HUES6 (cell line): ENCODE data around the gene SREBF2.

ENCODE experiments used
- H3K27ac ChIP-seq: 2 replicates; pipeline ENCODE4 v1.7.0; 2013; ENCODE audit warnings: low read depth, mild to moderate bottlenecking, low read length, inconsistent platforms
- H3K27me3 ChIP-seq: 2 replicates; pipeline ENCODE4 v1.6.1; 2013; ENCODE audit warnings: low read length; ENCODE audit not compliant: control insufficient read depth, insufficient read depth
- H3K36me3 ChIP-seq: 2 replicates; pipeline ENCODE4 v1.6.1; 2013; ENCODE audit warnings: low read length; ENCODE audit not compliant: control insufficient read depth, insufficient read depth
- H3K4me1 ChIP-seq: 2 replicates; pipeline ENCODE4 v1.6.1; 2013; ENCODE audit warnings: low read length; ENCODE audit not compliant: control insufficient read depth, insufficient read depth
- H3K4me3 ChIP-seq: 2 replicates; pipeline ENCODE4 v1.5.1; 2013; ENCODE audit warnings: low read depth, low read length
- H3K9ac ChIP-seq: one replicate; pipeline ENCODE4 v1.6.1; 2013; ENCODE audit warnings: mild to moderate bottlenecking, low read length
- H3K9me3 ChIP-seq: 2 replicates; pipeline ENCODE4 v1.6.1; 2013; ENCODE audit warnings: low read depth, low read length; ENCODE audit not compliant: control insufficient read depth, insufficient read depth

SREBF2 gene

DNA sequence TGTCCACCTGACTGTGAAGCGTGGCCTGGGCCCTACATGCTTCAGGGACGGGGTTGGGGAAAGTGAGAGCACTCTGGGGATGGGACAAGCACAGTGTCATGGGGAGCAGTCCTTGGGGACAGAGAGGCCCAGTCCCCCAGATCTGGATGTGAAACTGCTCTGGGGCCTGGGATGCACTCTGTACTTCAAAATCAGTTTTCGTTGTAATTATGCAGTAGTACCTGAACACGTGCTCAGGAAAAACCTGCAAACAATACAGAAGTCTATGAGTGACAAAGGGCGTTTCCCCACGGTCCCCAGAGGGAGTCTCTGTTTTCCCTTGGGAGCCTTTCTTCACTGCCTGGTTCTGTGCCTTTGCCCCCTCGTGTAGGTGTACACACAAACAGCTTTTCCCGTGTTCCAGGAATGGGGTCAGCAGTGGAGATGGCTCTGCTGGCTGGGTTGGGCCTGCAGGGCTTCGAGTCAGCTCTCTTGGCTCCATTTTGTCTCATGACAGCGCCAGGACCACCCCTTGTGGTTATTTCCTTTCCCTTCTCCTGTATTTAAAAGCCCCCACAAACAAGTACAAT is 98.9 kb downstream of the SREBF2 start:
- no peaks in the 10 kb centered on the region for H3K9me3 ChIP-seq
- H3K36me3 ChIP-seq, result peaks cover 8% of the 10 kb centered on the region
- peaks cover 11% of the 10 kb centered on the region for H3K27me3 ChIP-seq
- no peak overlapping the region for H3K27ac ChIP-seq
- no peak overlapping the region for H3K4me3 ChIP-seq
- peaks cover 10% of the 10 kb centered on the region for H3K4me1 ChIP-seq
- H3K9ac ChIP-seq, result no peak overlapping the region

DNA sequence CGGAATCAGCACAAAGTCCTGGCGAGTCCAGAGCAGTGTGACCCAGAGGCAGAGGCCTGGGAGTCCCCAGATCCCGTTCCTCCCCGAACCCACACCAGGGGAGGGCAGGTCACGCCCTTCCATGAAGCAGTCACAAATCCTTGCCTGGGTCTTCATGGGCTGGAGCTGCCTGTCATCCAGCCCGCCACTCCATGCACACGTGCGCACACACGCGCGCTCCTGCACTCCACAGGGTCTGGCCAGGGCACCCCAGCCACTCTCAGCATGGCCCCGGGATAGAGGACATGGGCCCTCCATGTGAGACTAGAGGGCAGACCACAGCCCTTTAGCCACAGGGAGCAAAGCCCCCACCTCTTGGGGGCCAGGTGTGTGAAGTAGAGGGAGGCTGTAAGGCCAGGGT is 99.4 kb downstream of the SREBF2 start:
- H3K27ac ChIP-seq, result no peak overlapping the region
- H3K27me3 ChIP-seq, result peaks cover 6% of the 10 kb centered on the region
- peaks cover 10% of the 10 kb centered on the region for H3K4me1 ChIP-seq
- H3K36me3 ChIP-seq, result peaks cover 14% of the 10 kb centered on the region
- H3K9me3 ChIP-seq, result no peaks in the 10 kb centered on the region
- no peak overlapping the region for H3K9ac ChIP-seq
- H3K4me3 ChIP-seq, result no peak overlapping the region

DNA sequence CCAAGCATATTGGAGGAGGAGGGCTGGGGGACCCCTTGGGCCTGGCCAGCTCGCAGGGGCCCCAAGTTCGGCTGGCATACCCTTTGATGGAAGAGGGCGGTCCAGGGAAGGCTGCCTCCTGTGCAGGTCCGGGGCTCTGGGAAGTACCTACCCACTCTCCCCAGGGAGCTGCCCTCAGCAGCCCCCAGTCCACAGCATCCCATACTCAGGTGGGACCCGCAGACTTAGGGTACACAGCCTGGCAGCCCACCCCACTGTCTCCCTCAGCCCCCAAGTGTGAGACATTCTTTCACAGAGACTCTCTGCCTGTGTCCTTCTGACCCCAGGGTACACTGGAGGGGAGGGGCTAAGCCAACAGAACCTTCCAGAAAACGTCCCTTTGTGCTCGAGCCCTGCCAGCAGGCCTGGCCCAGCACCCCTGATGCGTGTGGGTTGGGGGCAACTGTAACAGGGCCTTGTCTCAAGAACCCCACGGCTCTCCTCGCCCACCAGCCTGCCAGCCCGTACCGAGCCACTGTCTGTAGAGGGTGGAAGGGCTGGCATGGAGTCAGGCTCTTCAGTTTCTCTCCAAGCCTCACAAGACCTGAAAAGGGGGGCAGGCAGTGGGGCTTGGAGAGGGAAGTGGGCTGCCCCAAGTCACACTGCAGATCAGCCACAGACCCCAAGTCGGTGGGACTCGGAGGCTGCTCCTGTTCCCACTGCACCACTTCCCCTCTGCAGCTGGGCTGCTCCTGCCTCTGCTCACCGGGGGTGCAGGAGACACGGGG is 100.7 kb downstream of the SREBF2 start:
- Histone ChIP-seq H3K27me3 (no peaks in the 10 kb centered on the region), H3K36me3 (peaks cover 22% of the 10 kb centered on the region), H3K9ac (no peak overlapping the region), H3K4me1 (peaks cover under 1% of the 10 kb centered on the region; the same call in 1 of the 2 replicates), H3K4me3 (no peak overlapping the region), H3K27ac (no peak overlapping the region), H3K9me3 (no peaks in the 10 kb centered on the region)

DNA sequence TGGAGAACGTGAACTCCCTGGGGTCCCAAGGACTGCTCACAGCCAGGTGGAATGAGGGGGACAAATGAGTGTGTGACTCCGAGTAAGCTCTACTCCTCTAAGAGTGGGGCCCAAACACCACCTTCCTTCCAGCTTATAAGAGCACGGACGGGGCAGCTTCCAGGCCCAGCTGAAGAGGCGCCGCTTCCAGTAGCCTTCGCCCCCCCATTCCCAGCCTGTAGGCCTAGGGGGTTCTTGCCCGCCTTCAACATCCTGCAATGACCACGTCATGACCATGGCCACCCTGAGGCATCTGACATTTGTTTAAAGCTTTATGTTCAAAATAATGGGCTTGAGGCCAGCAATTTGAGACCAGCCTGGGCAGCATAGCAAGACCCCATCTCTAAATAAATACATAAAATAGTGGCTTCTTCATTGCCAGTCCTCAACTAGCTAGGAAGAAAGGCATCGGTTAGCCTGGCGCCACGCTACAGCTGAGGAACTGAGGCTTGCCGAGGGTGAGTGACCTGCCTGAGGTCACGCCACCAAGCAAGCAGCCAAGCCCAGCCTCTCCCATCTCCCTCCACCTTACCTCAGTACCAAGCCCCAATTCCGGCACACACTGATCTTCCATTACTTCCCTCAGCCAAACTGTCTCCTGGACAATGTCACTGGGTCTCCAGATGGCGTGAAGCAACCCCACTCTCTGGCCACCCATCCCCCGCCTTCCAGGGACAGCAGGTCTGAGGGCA is 101.5 kb downstream of the SREBF2 start:
- Histone ChIP-seq H3K9me3 (no peaks in the 10 kb centered on the region), H3K27ac (no peak overlapping the region), H3K27me3 (no peaks in the 10 kb centered on the region), H3K36me3 (peaks cover 31% of the 10 kb centered on the region), H3K9ac (no peak overlapping the region), H3K4me3 (no peak overlapping the region), H3K4me1 (no peaks in the 10 kb centered on the region)

DNA sequence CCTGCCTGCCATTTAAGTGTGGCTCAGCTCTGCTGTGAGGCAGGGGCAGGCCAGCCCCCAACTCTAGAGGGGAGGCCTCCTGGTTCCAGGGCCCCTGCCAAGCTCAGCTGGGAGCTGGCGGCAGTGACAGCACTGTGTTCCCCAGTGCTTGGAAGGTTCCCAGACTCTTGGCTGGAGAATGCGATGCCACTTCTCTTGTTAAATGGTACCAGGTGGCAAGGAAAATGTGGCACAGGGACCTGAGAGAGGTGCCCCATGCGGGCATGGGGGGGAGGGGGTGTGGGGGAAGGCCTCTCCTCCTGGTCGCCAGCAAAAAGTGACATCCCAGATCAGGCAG is 102.1 kb downstream of the SREBF2 start:
- H3K4me1 ChIP-seq, result no peaks in the 10 kb centered on the region
- H3K27ac ChIP-seq, result no peak overlapping the region
- no peaks in the 10 kb centered on the region for H3K9me3 ChIP-seq
- peaks cover 33% of the 10 kb centered on the region for H3K36me3 ChIP-seq
- H3K27me3 ChIP-seq, result no peaks in the 10 kb centered on the region
- H3K9ac ChIP-seq, result no peak overlapping the region
- H3K4me3 ChIP-seq, result no peak overlapping the region

DNA sequence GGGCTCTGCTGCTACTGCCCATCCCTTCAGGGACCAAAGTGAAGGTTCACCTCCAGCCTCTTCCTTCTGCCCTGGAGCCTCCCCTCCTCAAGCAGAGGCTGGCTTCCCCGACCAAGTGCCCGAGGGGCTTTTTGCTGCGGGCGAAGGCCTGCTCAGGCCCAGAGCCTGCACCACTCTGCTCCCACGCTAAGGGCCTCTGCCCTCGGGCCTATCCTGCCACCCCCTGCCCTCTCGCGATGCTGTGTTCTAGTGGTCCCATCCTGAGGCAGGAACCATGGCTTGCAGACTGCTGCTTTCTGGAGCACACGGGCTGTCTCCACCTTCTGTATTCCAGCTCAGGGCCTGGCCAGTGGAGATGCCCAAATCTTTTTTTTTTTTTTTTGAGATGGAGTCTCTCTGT is 102.6 kb downstream of the SREBF2 start:
- H3K4me1 ChIP-seq, result no peaks in the 10 kb centered on the region
- H3K36me3 ChIP-seq, result peaks cover 37% of the 10 kb centered on the region
- no peak overlapping the region for H3K9ac ChIP-seq
- no peak overlapping the region for H3K4me3 ChIP-seq
- no peaks in the 10 kb centered on the region for H3K9me3 ChIP-seq
- H3K27me3 ChIP-seq, result no peaks in the 10 kb centered on the region
- H3K27ac ChIP-seq, result no peak overlapping the region

DNA sequence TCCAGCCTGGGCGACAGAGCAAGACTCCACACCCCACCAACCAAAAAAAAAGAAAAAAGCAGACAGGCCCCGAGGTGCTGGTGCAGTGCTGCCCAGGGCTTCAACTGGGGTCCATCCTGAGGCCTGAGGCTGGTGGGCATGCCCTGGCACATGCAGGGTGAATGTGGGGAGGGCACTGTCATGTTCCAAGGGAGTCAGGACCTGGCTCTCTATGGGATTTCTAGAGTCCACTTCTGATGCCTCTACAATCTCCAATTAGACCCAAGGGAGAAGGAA is 103.9 kb downstream of the SREBF2 start:
- Histone ChIP-seq H3K4me3 (no peak overlapping the region), H3K9me3 (no peaks in the 10 kb centered on the region), H3K27me3 (no peaks in the 10 kb centered on the region), H3K4me1 (no peaks in the 10 kb centered on the region; the same call in 1 of the 2 replicates), H3K9ac (no peak overlapping the region), H3K36me3 (peaks cover 48% of the 10 kb centered on the region), H3K27ac (no peak overlapping the region)

DNA sequence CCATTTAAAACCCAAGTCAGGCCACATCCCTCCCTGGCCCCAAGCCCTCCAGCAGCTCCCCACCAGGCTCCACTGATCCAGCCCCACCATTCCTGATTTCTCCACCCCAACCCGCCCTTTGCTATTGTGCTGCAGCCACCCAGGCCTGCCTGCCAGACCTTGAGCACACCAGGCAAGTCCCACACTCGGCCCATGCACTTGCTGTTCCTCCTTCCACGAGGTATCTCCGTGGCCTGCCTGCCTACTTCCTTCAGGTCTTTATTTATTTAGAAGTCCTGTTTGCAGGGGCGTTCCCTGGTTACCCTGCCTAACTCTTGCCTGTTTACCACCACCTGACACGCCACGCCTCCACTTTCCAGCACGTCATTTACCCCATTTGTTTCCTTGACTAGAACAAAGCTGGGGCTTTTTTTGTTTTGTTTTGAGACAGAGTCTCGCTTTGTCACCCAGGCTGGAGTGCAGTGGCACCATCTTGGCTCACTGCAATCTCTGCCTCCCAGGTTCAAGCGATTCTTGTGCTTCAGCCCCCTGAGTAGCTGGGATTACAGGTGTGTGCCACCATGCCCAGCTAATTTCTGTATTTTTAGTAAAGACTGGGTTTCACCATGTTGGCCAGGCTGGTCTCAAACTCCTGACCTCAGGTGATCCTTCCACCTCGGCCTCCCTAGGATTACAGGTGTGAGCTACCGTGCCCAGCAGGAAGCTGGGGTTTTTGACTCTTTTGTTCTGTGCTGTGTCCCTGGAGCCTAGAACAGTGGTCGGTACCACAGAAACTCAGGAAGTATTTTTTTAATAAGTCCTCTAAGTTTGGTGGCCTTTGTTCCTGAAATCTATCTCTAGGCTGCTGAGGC is 107.3 kb downstream of the SREBF2 start:
- H3K4me3 ChIP-seq, result no peak overlapping the region
- H3K4me1 ChIP-seq, result peaks cover 6% of the 10 kb centered on the region; the same call in 1 of the 2 replicates
- H3K36me3 ChIP-seq, result peaks cover 77% of the 10 kb centered on the region
- no peaks in the 10 kb centered on the region for H3K27me3 ChIP-seq
- no peaks in the 10 kb centered on the region for H3K9me3 ChIP-seq
- no peak overlapping the region for H3K9ac ChIP-seq
- no peak overlapping the region for H3K27ac ChIP-seq

DNA sequence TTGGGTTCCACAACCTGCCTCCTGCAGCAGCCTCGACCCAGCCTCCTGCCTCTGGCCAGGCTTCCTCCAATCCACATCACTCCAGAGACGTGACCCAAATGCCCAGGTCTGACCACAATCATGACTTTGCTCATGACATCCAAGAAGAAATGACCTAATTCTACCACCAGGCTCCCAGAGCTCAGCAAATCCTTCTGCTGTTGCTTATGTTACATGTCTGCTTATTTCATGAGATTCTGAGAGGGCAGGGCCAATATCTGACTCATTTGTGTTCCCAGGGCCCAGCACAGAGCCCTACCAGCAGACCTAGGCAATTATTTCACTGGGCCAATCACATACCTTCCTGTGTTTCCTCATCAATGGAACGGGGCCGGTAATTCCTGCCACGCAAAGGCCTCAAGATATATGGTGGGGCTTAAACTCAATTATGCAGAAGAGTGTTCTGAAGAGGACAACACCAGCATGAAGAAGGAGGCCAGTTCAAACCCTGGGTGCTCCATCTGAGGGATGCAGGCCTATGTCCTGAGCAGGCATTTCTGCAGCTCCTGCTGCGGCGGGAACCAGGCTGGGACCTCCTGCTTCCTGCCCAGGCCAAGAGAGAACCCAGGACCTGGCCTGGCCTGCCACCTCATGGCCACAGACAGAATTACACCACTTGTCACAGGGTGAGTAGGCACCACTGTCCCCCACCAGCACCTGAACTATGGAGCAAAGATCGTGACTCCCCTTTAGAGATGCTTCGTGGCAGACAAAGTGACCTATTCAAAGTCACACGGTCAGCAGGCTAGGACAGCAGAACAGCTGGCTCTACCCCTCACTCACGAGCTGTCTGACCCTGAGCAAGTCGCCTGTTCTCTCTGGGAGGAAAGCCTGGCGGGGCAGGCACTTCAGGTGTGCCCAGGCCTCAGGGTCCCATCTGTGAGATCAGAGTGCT is 108.2 kb downstream of the SREBF2 start:
- Histone ChIP-seq H3K4me3 (no peak overlapping the region), H3K36me3 (peaks cover 76% of the 10 kb centered on the region), H3K27me3 (no peaks in the 10 kb centered on the region), H3K9ac (no peak overlapping the region), H3K27ac (no peak overlapping the region), H3K9me3 (no peaks in the 10 kb centered on the region), H3K4me1 (peaks cover 11% of the 10 kb centered on the region)

DNA sequence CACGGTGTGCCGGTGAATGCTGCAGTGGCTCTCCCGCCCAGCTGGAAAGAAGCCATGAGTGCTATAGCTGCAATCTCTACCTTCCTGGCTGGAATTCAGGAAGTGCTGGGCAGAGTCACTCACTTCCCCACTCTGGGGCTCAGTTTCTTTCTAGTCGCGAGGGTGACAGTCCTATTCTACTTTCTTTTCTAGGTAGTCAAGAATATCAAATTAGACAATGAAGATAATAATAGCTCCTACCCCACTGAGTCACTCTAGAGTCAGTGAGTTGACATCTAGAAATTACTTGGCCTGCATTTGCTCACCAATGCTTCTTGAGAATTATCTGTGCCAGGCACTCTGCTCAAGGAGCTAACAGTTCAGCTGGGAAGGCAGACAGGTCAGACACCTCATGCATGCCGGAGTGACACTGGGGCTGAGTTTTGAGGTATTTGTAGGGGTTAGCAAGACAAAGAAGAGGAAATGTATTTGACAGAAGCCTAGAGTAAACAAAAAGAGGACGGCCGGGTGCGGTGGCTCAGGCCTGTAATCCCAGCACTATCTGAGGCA is 110.8 kb downstream of the SREBF2 start:
- Histone ChIP-seq H3K27me3 (no peaks in the 10 kb centered on the region), H3K27ac (no peak overlapping the region), H3K36me3 (peaks cover 54% of the 10 kb centered on the region), H3K9me3 (no peaks in the 10 kb centered on the region), H3K4me1 (peaks cover 19% of the 10 kb centered on the region), H3K4me3 (no peak overlapping the region), H3K9ac (no peak overlapping the region)
